Smooth muscle cell (in vitro differentiated cells): ENCODE data around the gene PLPP7. TPM values are rescaled to one million over a fixed set of nuclear protein-coding genes. Genes with fewer than 3 reads are reported as not detected.
"Not testable (repeated sequence)": the region's sequence is repeated elsewhere in the genome, so short reads cannot be mapped to it uniquely, and the experiment has no call there.

ENCODE experiments used
- DNase-seq: peaks from one replicate; lab custom pipeline; 2025; ENCODE audit not compliant: unreplicated experiment; lab: John Stamatoyannopoulos, UW
- H2AFZ ChIP-seq: fragments of 200-600 bp; sonication (generic); 2 replicates; pipeline ENCODE4 v1.6.0; 2016; ENCODE audit warnings: antibody characterized with exemption, low read depth, mild to moderate bottlenecking
- H3F3A ChIP-seq: fragments of 200-600 bp; sonication (generic); 2 replicates; pipeline ENCODE4 v1.6.0; 2017; ENCODE audit warnings: antibody characterized with exemption, low read depth
- H3K27ac ChIP-seq: fragments of 200-600 bp; sonication (generic); 2 replicates; pipeline ENCODE4 v1.5.1; 2016; ENCODE audit warnings: low read depth, mild to moderate bottlenecking
- H3K27me3 ChIP-seq: fragments of 200-600 bp; sonication (generic); 2 replicates; pipeline ENCODE4 v1.6.1; 2016; ENCODE audit warnings: low read depth, mild to moderate bottlenecking
- H3K36me3 ChIP-seq: fragments of 200-600 bp; sonication (generic); 2 replicates; pipeline ENCODE4 v1.5.1; 2016; ENCODE audit warnings: low read depth
- H3K4me1 ChIP-seq: fragments of 200-600 bp; sonication (generic); 2 replicates; pipeline ENCODE4 v1.5.1; 2016; ENCODE audit warnings: low read depth
- H3K4me2 ChIP-seq: fragments of 200-600 bp; sonication (generic); 2 replicates; pipeline ENCODE4 v1.6.0; 2016; ENCODE audit warnings: mild to moderate bottlenecking
- H3K4me3 ChIP-seq: fragments of 200-600 bp; sonication (generic); 2 replicates; pipeline ENCODE4 v1.5.1; 2016; ENCODE audit warnings: mild to moderate bottlenecking
- H3K79me2 ChIP-seq: fragments of 200-600 bp; sonication (generic); 2 replicates; pipeline ENCODE4 v1.6.0; 2016; ENCODE audit warnings: low read depth, mild to moderate bottlenecking
- H3K9ac ChIP-seq: fragments of 200-600 bp; sonication (generic); 2 replicates; pipeline ENCODE4 v1.6.0; 2016; ENCODE audit warnings: low read depth
- H3K9me3 ChIP-seq: fragments of 200-600 bp; sonication (generic); replicated peaks from 2 replicates; pipeline ENCODE4 v1.5.1; 2016; ENCODE audit warnings: low read depth
- H4K20me1 ChIP-seq: fragments of 200-600 bp; sonication (generic); 2 replicates; pipeline ENCODE4 v1.6.0; 2016; ENCODE audit warnings: low read depth
- CTCF ChIP-seq: fragments of 200-600 bp; sonication (generic); IDR thresholded peaks from 2 replicates; pipeline ENCODE4 v1.5.1; 2017; ENCODE audit warnings: borderline replicate concordance, mild to moderate bottlenecking, antibody characterized with exemption; ENCODE audit not compliant: insufficient read depth, poor library complexity, severe bottlenecking
- WGBS: methylation state at CpG from one replicate; pipeline ENCODE4 v1.1.7; 2016; ENCODE audit warnings: low lambda C conversion rate; 5-methylcytosine and 5-hydroxymethylcytosine counted together
- polyA plus RNA-seq: library from polyadenylated mRNA; unstranded; fragments of >200 nt; fragmentation: Nextera tagmentation; extraction: Ambion mirVana; gene quantifications from 2 replicates; pipeline ENCODE4 v1.2.1, GENCODE V29; 2016
- total RNA-seq: library from RNA; depleted of rRNA; stranded (reverse); fragments of >200 nt; gene quantifications from 2 replicates; pipeline ENCODE4 v1.2.3, GENCODE V29; 2014

PLPP7 gene
- total and polyA plus RNA-seq, 2 experiments from 2014 or later, result 3.3 to 4.2 TPM

- H3K79me2 ChIP-seq, result no peaks in the 10 kb centered on the region
- H3K9ac ChIP-seq, result no peak overlapping the region
- H3K27me3 ChIP-seq, result no peaks in the 10 kb centered on the region
- TF ChIP-seq CTCF, result no peak
- H3K4me2 ChIP-seq, result no peak overlapping the region
- H3K36me3 ChIP-seq, result no peaks in the 10 kb centered on the region
- 78% methylated on average over 11 of the region's 11 CpGs for WGBS
- H3F3A ChIP-seq, result peaks cover 4% of the 10 kb centered on the region
- H4K20me1 ChIP-seq, result no peaks in the 10 kb centered on the region
- no peak overlapping the region for H2AFZ ChIP-seq
- DNase-seq, result no peak
- H3K27ac ChIP-seq, result no peak overlapping the region
- H3K4me1 ChIP-seq, result no peaks in the 10 kb centered on the region
- no peak overlapping the region for H3K4me3 ChIP-seq
- no peaks in the 10 kb centered on the region for H3K9me3 ChIP-seq
These were observed 39.7 kb downstream of the PLPP7 start for GRCh38 chr9:131329241-131329641.

GRCh38 chr9:131330814-131331600 is 41.5 kb downstream of the PLPP7 start:
- Histone ChIP-seq H3K9me3 (no peaks in the 10 kb centered on the region), H3K79me2 (no peaks in the 10 kb centered on the region), H3K36me3 (no peaks in the 10 kb centered on the region), H3K4me3 (no peak overlapping the region), H3K27ac (no peak overlapping the region), H3K9ac (no peak overlapping the region), H4K20me1 (no peaks in the 10 kb centered on the region), H3K27me3 (no peaks in the 10 kb centered on the region), H3K4me2 (no peak overlapping the region), H3F3A (peaks cover 4% of the 10 kb centered on the region), H2AFZ (no peak overlapping the region), H3K4me1 (peaks cover 6% of the 10 kb centered on the region)
- no peak for TF ChIP-seq CTCF
- WGBS, result 47% methylated on average over 18 of the region's 18 CpGs
- no peak for DNase-seq

DNA sequence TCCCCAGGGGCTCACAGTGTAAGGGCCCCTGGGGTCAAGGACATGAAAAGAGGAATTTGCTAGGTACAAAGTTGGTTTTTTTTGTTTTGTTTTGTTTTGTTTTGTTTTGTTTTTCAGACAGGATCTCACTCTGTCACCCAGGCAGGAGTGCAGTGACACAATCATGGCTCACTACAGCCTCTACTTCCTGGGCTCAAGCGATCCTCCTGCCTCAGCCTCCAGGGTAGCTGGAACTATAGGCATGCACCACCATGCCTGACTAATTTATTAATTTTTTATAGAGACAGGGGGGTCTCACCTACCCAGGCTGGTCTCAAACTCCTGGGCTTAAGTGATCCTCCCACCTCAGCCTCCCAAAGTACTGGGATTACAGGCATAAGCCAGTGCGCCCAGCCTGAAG is 42.5 kb downstream of the PLPP7 start:
- H3K79me2 ChIP-seq, H2AFZ ChIP-seq, H3K4me1 ChIP-seq, H3K27me3 ChIP-seq, H3K27ac ChIP-seq, H4K20me1 ChIP-seq, H3K9me3 ChIP-seq, H3K4me3 ChIP-seq, H3K36me3 ChIP-seq, H3F3A ChIP-seq, H3K4me2 ChIP-seq, DNase-seq, H3K9ac ChIP-seq: not testable (repeated sequence)
- 98% methylated on average over 2 of the region's 2 CpGs for WGBS

- no peaks in the 10 kb centered on the region for H3K27me3 ChIP-seq
- no peaks in the 10 kb centered on the region for H3K36me3 ChIP-seq
- no peak overlapping the region for H3K4me2 ChIP-seq
- no peaks in the 10 kb centered on the region for H3K9me3 ChIP-seq
- H3F3A ChIP-seq, result no peaks in the 10 kb centered on the region
- no peak for DNase-seq
- H3K27ac ChIP-seq, result peak overlapping the region; percentile 16
- no peaks in the 10 kb centered on the region for H4K20me1 ChIP-seq
- TF ChIP-seq CTCF, result no peak
- H3K4me1 ChIP-seq, result peaks cover 6% of the 10 kb centered on the region
- H3K79me2 ChIP-seq, result no peaks in the 10 kb centered on the region
- no peak overlapping the region for H3K9ac ChIP-seq
- WGBS, result 88% methylated on average over 14 of the region's 15 CpGs
- H2AFZ ChIP-seq, result no peak overlapping the region
- no peak overlapping the region for H3K4me3 ChIP-seq
These were observed 44.5 kb downstream of the PLPP7 start for GRCh38 chr9:131333771-131334628.
